CD8-positive, alpha-beta memory T cell (primary cell): ENCODE data around the gene CNPPD1. TPM values are rescaled to one million over a fixed set of nuclear protein-coding genes. Genes with fewer than 3 reads are reported as not detected.

Experiments
- CTCF ChIA-PET: fragments of 350-600 bp; sonication (Branson Sonifier 250); formaldehyde crosslinking; loops from one replicate; lab custom pipeline; 2021; ENCODE audit warnings: antibody characterized with exemption; lab: Charles Lee
- POLR2A ChIA-PET: fragments of 350-600 bp; sonication (Branson Sonifier 250); formaldehyde crosslinking; loops from one replicate; lab custom pipeline; 2021; ENCODE audit warnings: antibody characterized with exemption; lab: Charles Lee
- DNase-seq, 5 donors: peaks; one replicate each; pipeline versions ENCODE4 v3.0.0 to v3.0.0-alpha.2; 2020 to 2022; ENCODE audit warnings: mixed read lengths in 1 of 5
- H3K27ac ChIP-seq: one replicate; pipeline ENCODE4 v1.7.0; 2013; ENCODE audit warnings: low read depth, mild to moderate bottlenecking, low read length, moderate library complexity
- H3K27me3 ChIP-seq: 2 replicates; pipeline ENCODE4 v1.7.0; 2013; ENCODE audit warnings: low read length, mild to moderate bottlenecking; ENCODE audit not compliant: insufficient read depth, poor library complexity, severe bottlenecking
- H3K36me3 ChIP-seq: 2 replicates; pipeline ENCODE4 v1.7.0; 2013; ENCODE audit warnings: mild to moderate bottlenecking, low read length, moderate library complexity; ENCODE audit not compliant: insufficient read depth
- H3K4me1 ChIP-seq: 2 replicates; pipeline ENCODE4 v1.7.0; 2013; ENCODE audit warnings: mild to moderate bottlenecking, low read length, moderate library complexity; ENCODE audit not compliant: insufficient read depth
- H3K4me3 ChIP-seq: 2 replicates; pipeline ENCODE4 v1.7.0; 2013; ENCODE audit warnings: mild to moderate bottlenecking, low read length
- H3K9me3 ChIP-seq: 2 replicates; pipeline ENCODE4 v1.7.0; 2013; ENCODE audit warnings: mild to moderate bottlenecking, low read length
- H3K27ac Mint-ChIP-seq, 8 donors: one replicate each; pipeline ENCODE4 v1.8.0; 2020 to 2021; ENCODE audit warnings: mixed read lengths in 8 of 8, mild to moderate bottlenecking in 6 of 8, inconsistent platforms in 3 of 8, moderate library complexity in 3 of 8
- H3K27me3 Mint-ChIP-seq, 2 donors: one replicate each; pipeline ENCODE4 v1.8.0; 2020 to 2021; ENCODE audit warnings: mixed read lengths in 2 of 2, mild to moderate bottlenecking in 1 of 2, moderate library complexity in 1 of 2
- H3K36me3 Mint-ChIP-seq, 3 donors: one replicate each; pipeline ENCODE4 v1.8.0; 2020 to 2021; ENCODE audit warnings: mixed read lengths in 3 of 3, inconsistent platforms in 1 of 3, mild to moderate bottlenecking in 1 of 3
- H3K4me1 Mint-ChIP-seq, 3 donors: one replicate each; pipeline ENCODE4 v1.8.0; 2020 to 2021; ENCODE audit warnings: mixed read lengths in 3 of 3, inconsistent platforms in 1 of 3, mild to moderate bottlenecking in 1 of 3
- H3K4me3 Mint-ChIP-seq, 7 donors: one replicate each; pipeline ENCODE4 v1.8.0; 2020 to 2021; ENCODE audit warnings: mixed read lengths in 7 of 7, mild to moderate bottlenecking in 6 of 7, moderate library complexity in 4 of 7, inconsistent platforms in 2 of 7
- H3K9me3 Mint-ChIP-seq, 5 donors: one replicate each; pipeline ENCODE4 v1.8.0; 2020 to 2022; ENCODE audit warnings: mixed read lengths in 5 of 5, mild to moderate bottlenecking in 3 of 5, moderate library complexity in 2 of 5, inconsistent platforms in 1 of 5
- polyA plus RNA-seq: library from polyadenylated mRNA; unstranded; fragments of 300-500 nt; fragmentation: Illumina TruSeq; gene quantifications from one replicate; pipeline ENCODE4 v1.2.3, GENCODE V29; 2021
- total RNA-seq, 2 experiments: library from RNA; stranded (reverse); gene quantifications; one replicate each; pipeline ENCODE4 v1.2.3, GENCODE V29; 2021

CNPPD1 gene
- total and polyA plus RNA-seq, 3 experiments from 2014 or later: 66.2 to 74.3 (median 67.0) TPM

DNA sequence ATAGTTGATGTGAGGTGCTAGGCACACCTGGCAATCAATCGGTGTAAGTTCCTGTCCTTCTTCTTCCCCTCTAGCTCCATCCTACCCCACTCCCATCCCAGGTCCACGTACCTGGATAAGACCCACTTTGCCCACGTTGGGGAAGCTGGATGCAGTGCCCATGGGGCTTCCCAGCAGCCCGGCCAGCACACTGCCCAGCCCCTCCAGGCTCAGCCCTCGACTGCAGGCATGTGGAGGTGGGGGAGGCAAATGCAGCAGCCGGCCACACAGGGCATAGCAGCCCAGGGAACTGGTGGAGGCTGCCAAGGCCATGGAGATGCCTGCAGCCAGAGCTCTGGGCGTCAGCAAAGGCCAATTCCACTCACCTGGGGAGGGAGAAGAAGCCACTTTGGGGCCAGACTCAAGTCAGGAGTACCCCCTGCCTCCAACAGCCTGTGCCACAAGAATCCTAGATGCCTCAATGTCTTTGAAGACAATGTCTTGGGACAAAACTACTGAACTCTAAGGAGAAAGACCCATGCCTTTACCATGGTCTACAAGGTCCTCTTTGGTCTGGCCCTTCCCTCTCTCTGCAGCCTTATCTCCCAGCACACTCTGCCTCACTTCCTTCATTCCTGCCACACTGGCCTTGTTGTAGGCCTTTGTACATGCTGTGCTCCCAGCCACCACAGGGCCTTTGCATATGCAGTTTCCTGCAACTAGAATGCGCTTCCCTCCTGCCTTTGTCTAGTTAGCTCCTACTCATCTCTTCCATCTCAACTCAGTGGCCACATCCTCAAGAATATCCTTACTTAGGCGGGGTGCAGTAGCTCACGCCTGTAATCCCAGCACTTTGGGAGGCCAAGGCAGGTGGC is 11.4 kb downstream of the CNPPD1 start:
- CTCF ChIA-PET: interaction anchor here (1.4 to 1.8 kb wide), 4 partner anchors 9 to 129 kb away, joined by 4 to 8 read pairs (median 6); no protein-coding TSS in a partner anchor
- no peak for DNase-seq
- Histone ChIP-seq H3K27me3 (no peaks in the 10 kb centered on the region), H3K9me3 (no peaks in the 10 kb centered on the region), H3K36me3 (no peaks in the 10 kb centered on the region), H3K4me3 (no peak overlapping the region), H3K27ac (no peak overlapping the region), H3K4me1 (peaks cover 7% of the 10 kb centered on the region)
- peak overlapping the region in 1 of 8 donors; percentile 34 for H3K27ac Mint-ChIP-seq
- H3K36me3 Mint-ChIP-seq: peaks cover 0 to 7% (median 2%) of the 10 kb centered on the region in 3 donors
- H3K27me3 Mint-ChIP-seq: no peaks in the 10 kb centered on the region
- peak overlapping the region in 1 of 7 donors; percentile 22 for H3K4me3 Mint-ChIP-seq
- H3K9me3 Mint-ChIP-seq: no peaks in the 10 kb centered on the region
- POLR2A ChIA-PET: no interaction called here
- peaks cover 8 to 12% (median 10%) of the 10 kb centered on the region in 3 donors for H3K4me1 Mint-ChIP-seq

DNA sequence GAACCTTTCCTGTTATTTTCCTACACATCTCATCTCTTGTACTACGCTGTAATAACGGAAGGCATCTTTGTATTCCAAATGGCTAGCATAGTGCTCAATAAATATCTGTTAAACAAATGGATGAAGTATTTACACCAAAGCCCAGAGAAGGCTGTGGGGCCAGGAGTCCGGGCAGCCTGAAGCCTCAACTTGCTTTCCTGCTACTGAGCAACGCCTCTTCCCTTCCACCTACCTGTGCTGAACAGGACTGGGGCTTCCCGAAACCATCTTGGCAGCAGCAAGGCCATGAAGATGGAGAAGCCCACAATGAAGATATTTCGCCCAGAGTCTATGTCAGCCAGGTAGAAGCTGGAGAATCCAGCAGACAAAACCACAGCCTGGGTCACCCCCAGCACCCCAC is 13.6 kb downstream of the CNPPD1 start:
- ChIA-PET CTCF (interaction anchor here (1.4 to 2.2 kb wide), 5 partner anchors 8 to 136 kb away, joined by 3 to 8 read pairs (median 4); no protein-coding TSS in a partner anchor), POLR2A (no interaction called here)
- Mint-ChIP-seq H3K36me3 (peaks cover 0 to 10% (median 2%) of the 10 kb centered on the region in 3 donors), H3K27me3 (peaks cover 0 to 2% of the 10 kb centered on the region in 2 donors), H3K4me1 (peaks cover 16 to 18% (median 17%) of the 10 kb centered on the region in 3 donors), H3K27ac (peak overlapping the region in 2 of 8 donors; percentile 6 to 73), H3K4me3 (peak overlapping the region in 1 of 7 donors; percentile 84), H3K9me3 (no peaks in the 10 kb centered on the region)
- no peak overlapping the region for H3K27ac ChIP-seq
- no peaks in the 10 kb centered on the region for H3K9me3 ChIP-seq
- DNase-seq: no peak
- H3K36me3 ChIP-seq: peaks cover under 1% of the 10 kb centered on the region
- peaks cover 13% of the 10 kb centered on the region for H3K4me1 ChIP-seq
- no peak overlapping the region for H3K4me3 ChIP-seq
- no peaks in the 10 kb centered on the region for H3K27me3 ChIP-seq

DNA sequence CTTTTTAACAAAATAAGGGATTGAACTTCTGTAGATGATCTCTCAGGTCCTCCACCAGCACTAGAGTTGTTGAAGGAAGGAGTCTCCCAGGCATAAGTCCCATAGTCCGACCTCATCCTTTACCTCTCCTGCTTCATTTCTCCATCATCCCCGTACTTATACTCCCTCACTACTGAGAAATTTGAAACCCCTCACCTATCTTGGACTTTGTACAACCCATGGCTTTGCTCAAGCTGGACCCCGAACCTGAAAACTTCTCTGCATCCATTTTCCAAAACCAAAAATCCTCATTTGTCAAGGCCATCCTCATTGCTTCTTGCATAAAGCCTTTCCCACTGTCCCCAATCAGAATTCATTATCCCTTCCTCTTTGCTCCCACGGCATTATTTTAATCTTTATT is 15.6 kb downstream of the CNPPD1 start:
- H3K9me3 ChIP-seq: no peaks in the 10 kb centered on the region
- no peaks in the 10 kb centered on the region for H3K9me3 Mint-ChIP-seq
- peaks cover 0 to 2% of the 10 kb centered on the region in 2 donors for H3K27me3 Mint-ChIP-seq
- peaks cover 13% of the 10 kb centered on the region for H3K4me1 ChIP-seq
- POLR2A ChIA-PET: no interaction called here
- peak overlapping the region; percentile 64 for H3K4me3 ChIP-seq
- H3K27ac ChIP-seq: peak overlapping the region; percentile 74
- peaks cover 16 to 17% (median 17%) of the 10 kb centered on the region in 3 donors for H3K4me1 Mint-ChIP-seq
- DNase-seq: no peak
- CTCF ChIA-PET: interaction anchor here (2.3 to 4.8 kb wide), 4 partner anchors 22 to 134 kb away, joined by 5 to 70 read pairs (median 36); partner anchors contain the start of gene ZFAND2B
- peaks cover 0 to 27% (median 7%) of the 10 kb centered on the region in 3 donors for H3K36me3 Mint-ChIP-seq
- peak overlapping the region; percentile 86 to 98 (median 95) for H3K27ac Mint-ChIP-seq
- H3K36me3 ChIP-seq: peaks cover 19% of the 10 kb centered on the region
- H3K27me3 ChIP-seq: no peaks in the 10 kb centered on the region
- peak overlapping the region; percentile 93 to 99 (median 95) for H3K4me3 Mint-ChIP-seq

DNA sequence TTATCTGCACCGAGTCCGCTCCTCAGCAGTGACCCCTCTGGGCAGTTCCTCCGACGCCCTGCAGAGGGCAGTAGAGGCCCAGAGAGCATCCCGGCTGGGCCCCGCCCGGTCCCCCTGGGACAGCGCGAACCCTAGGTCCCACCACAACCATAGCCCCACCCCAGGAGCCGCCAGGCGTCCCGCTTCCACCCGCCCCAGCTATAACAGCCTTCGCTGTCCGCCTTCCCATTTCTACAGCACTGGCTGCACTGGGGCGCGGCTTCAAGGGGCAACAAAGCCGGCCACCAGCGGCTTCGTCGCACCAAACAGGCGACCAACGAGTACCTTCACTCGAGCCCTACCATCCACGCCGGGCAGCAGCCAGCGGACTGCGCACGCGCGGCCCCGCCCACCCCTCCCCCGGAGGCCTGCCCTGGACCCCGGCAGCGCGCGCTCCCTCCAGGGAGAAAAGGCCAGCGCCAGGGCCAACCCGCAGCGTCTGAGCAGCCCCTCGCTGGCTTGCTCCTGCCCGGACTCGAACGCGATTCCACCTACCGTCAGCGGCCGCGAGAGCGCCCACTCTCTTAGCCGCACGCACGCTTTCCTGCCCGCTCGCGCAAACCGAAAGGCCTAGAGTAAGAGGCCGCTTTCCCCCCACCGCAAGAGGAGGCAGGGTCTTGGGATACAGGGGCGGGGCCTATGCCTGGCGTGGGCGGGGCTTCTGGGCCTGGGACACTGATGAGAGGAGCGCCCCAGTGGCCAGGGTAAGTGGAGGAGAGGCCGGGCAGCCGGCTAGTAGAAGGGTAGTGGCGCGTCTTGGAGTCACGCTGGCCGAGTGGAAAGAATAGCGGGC is 16.3 kb downstream of the CNPPD1 start, which contains the start of gene NHEJ1:
NHEJ1 (minus strand) TSS at position 630 of the 832 bp plus-strand sequence. CDS start 2,453 bp downstream, outside the sequence.
- Histone ChIP-seq H3K4me1 (peaks cover 13% of the 10 kb centered on the region), H3K4me3 (peak within 1 kb of the TSS; percentile 64), H3K36me3 (peaks cover 19% of the 10 kb centered on the region), H3K9me3 (no peaks in the 10 kb centered on the region), H3K27ac (peak within 1 kb of the TSS; percentile 74), H3K27me3 (no peaks in the 10 kb centered on the region)
- peaks cover 0 to 24% (median 7%) of the 10 kb centered on the region in 3 donors for H3K36me3 Mint-ChIP-seq
- H3K27me3 Mint-ChIP-seq: peaks cover 0 to 2% of the 10 kb centered on the region in 2 donors
- ChIA-PET CTCF (interaction anchor here (0.6 to 8.0 kb wide), 26 partner anchors 11 to 191 kb away, joined by 3 to 70 read pairs (median 6); partner anchors contain the start of genes ANKZF1, ATG9A, CNPPD1 and GLB1L), POLR2A (interaction anchor here (0.5 to 2.5 kb wide), 7 partner anchors 10 to 118 kb away, joined by 3 to 11 read pairs (median 5); partner anchors contain the start of genes ANKZF1, ATG9A, CNPPD1 and TUBA4B)
- peaks cover 16 to 17% (median 17%) of the 10 kb centered on the region in 3 donors for H3K4me1 Mint-ChIP-seq
- H3K9me3 Mint-ChIP-seq: no peaks in the 10 kb centered on the region
- peak within 1 kb of the TSS; percentile 86 to 98 (median 95) for H3K27ac Mint-ChIP-seq
- peak; percentile 87 to 95 (median 93) for DNase-seq
- peak within 1 kb of the TSS; percentile 93 to 99 (median 95) for H3K4me3 Mint-ChIP-seq

DNA sequence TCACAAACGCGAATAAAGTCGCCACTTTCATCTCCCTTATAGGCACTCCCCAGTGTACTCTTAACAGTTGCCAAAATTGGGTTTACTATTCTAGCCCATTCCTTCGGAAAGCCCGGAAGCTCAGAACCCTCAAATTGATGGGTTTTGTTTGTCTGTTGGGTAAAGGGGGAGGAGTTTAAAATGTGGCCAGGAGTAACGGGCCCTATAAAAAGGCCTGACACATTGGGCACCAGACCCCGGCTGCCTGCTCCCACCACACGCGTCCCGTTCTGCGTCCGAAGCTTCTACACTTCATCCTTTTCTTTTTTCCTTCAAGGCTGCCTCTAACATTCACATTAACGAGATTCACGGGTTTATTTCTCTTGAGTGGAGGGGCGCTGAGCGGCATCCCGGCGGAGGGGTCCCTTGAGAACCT is 16.9 kb downstream of the CNPPD1 start:
- H3K36me3 Mint-ChIP-seq: peaks cover 0 to 27% (median 7%) of the 10 kb centered on the region in 3 donors
- peak overlapping the region; percentile 74 for H3K27ac ChIP-seq
- peaks cover 19% of the 10 kb centered on the region for H3K36me3 ChIP-seq
- H3K27me3 ChIP-seq: no peaks in the 10 kb centered on the region
- no peaks in the 10 kb centered on the region for H3K9me3 ChIP-seq
- peaks cover 13% of the 10 kb centered on the region for H3K4me1 ChIP-seq
- peak overlapping the region; percentile 32 for H3K4me3 ChIP-seq
- ChIA-PET CTCF (interaction anchor here (0.7 to 8.0 kb wide), 28 partner anchors 11 to 192 kb away, joined by 3 to 70 read pairs (median 5); partner anchors contain the start of genes ANKZF1, ATG9A, CNPPD1 and DNAJB2), POLR2A (interaction anchor here (0.5 to 2.5 kb wide), 7 partner anchors 11 to 119 kb away, joined by 3 to 11 read pairs (median 5); partner anchors contain the start of genes ANKZF1, ATG9A, CNPPD1 and TUBA4B)
- H3K27me3 Mint-ChIP-seq: peaks cover 0 to 2% of the 10 kb centered on the region in 2 donors
- peak overlapping the region; percentile 83 to 98 (median 95) for H3K27ac Mint-ChIP-seq
- H3K4me1 Mint-ChIP-seq: peaks cover 16 to 20% (median 17%) of the 10 kb centered on the region in 3 donors
- peak overlapping the region; percentile 93 to 99 (median 95) for H3K4me3 Mint-ChIP-seq
- DNase-seq: no peak
- no peaks in the 10 kb centered on the region for H3K9me3 Mint-ChIP-seq

DNA sequence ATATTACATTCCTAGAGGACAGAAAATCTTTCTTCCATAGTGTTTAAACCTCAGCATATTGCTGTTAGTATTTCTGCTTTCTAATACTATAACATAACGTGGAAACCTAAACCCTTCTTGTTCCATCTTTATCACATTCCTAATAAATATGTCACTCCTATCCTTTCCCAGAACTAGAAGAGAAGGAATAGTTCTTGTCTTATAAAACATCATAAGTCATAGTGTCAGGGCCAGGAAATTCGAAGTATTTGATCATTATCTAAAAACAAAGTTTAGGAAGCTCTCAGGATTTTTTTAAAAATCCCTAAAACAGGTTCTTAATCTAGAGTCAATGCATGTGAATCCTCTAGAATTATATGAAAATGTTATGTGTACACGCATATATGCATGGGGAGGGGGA is 18.1 kb downstream of the CNPPD1 start:
- no peak overlapping the region for H3K27ac ChIP-seq
- Mint-ChIP-seq H3K27ac (peak overlapping the region in 2 of 8 donors; percentile 6 to 45), H3K4me3 (peak overlapping the region in 1 of 7 donors; percentile 16), H3K27me3 (peaks cover 0 to 2% of the 10 kb centered on the region in 2 donors), H3K9me3 (no peaks in the 10 kb centered on the region), H3K4me1 (peaks cover 16 to 20% (median 17%) of the 10 kb centered on the region in 3 donors), H3K36me3 (peaks cover 0 to 32% (median 7%) of the 10 kb centered on the region in 3 donors)
- ChIA-PET POLR2A (interaction anchor here (1.1 to 2.5 kb wide), 3 partner anchors 18 to 53 kb away, joined by 4 to 11 read pairs (median 11); partner anchors contain the start of genes CNPPD1 and ZFAND2B), CTCF (interaction anchor here (0.7 to 8.0 kb wide), 16 partner anchors 13 to 192 kb away, joined by 3 to 70 read pairs (median 15); partner anchors contain the start of genes CNPPD1, GLB1L, STK16 and ZFAND2B)
- H3K4me1 ChIP-seq: peaks cover 13% of the 10 kb centered on the region
- H3K4me3 ChIP-seq: no peak overlapping the region
- H3K36me3 ChIP-seq: peaks cover 23% of the 10 kb centered on the region
- no peaks in the 10 kb centered on the region for H3K9me3 ChIP-seq
- no peak for DNase-seq
- no peaks in the 10 kb centered on the region for H3K27me3 ChIP-seq
